ELR (cell line): ENCODE results near the gene TNS1.
A peak's percentile ranks its signal among the peaks of the same experiment; 100 is the strongest.

ENCODE experiments used
- DNase-seq: peaks from one replicate; pipeline ENCODE4 v3.0.0-alpha.2; 2015; ENCODE audit warnings: low read depth

The TNS1 gene

GRCh38 chr2:217848351-217848957 lies 154.3 kb downstream of the TNS1 start:
- no peak for DNase-seq

- no peak for DNase-seq
Measured at GRCh38 chr2:217847552-217848350, 155.0 kb downstream of the TNS1 start.

- DNase-seq = no peak
Measured at GRCh38 chr2:217847115-217847514, 155.7 kb downstream of the TNS1 start.

GRCh38 chr2:217846321-217846743 lies 156.5 kb downstream of the TNS1 start:
- no peak for DNase-seq

- DNase-seq = no peak
Measured at GRCh38 chr2:217845301-217845700, 157.5 kb downstream of the TNS1 start.

GRCh38 chr2:217844696-217845095 lies 158.1 kb downstream of the TNS1 start:
- DNase-seq = no peak

- DNase-seq = no peak
Measured at GRCh38 chr2:217843324-217843723, 159.5 kb downstream of the TNS1 start.

GRCh38 chr2:217842017-217842416 lies 160.8 kb downstream of the TNS1 start:
- no peak for DNase-seq

GRCh38 chr2:217840522-217840921 lies 162.3 kb downstream of the TNS1 start:
- DNase-seq = no peak

GRCh38 chr2:217839750-217840107 lies 163.1 kb downstream of the TNS1 start:
- no peak for DNase-seq

GRCh38 chr2:217839073-217839749 lies 163.6 kb downstream of the TNS1 start:
- DNase-seq = no peak

- DNase-seq = no peak
Measured at GRCh38 chr2:217838409-217838831, 164.4 kb downstream of the TNS1 start.

- no peak for DNase-seq
Measured at GRCh38 chr2:217837530-217837929, 165.3 kb downstream of the TNS1 start.

GRCh38 chr2:217836901-217837491 lies 165.8 kb downstream of the TNS1 start:
- DNase-seq = peak; percentile 28

- no peak for DNase-seq
Measured at GRCh38 chr2:217835931-217836891, 166.6 kb downstream of the TNS1 start.

GRCh38 chr2:217834744-217835513 lies 167.9 kb downstream of the TNS1 start:
- peak; percentile 5 for DNase-seq

GRCh38 chr2:217834057-217834620 lies 168.7 kb downstream of the TNS1 start:
- no peak for DNase-seq

- no peak for DNase-seq
Measured at GRCh38 chr2:217833439-217833838, 169.4 kb downstream of the TNS1 start.

- no peak for DNase-seq
Measured at GRCh38 chr2:217832987-217833386, 169.8 kb downstream of the TNS1 start.

GRCh38 chr2:217832115-217832514 lies 170.7 kb downstream of the TNS1 start:
- DNase-seq = no peak
